Measurements from ENCODE around the gene SOX21.

GRCh38 chr13:94705081-94706030, 7.0 kb downstream of the SOX21 start:
- TF ChIP-seq, protein P1, sequence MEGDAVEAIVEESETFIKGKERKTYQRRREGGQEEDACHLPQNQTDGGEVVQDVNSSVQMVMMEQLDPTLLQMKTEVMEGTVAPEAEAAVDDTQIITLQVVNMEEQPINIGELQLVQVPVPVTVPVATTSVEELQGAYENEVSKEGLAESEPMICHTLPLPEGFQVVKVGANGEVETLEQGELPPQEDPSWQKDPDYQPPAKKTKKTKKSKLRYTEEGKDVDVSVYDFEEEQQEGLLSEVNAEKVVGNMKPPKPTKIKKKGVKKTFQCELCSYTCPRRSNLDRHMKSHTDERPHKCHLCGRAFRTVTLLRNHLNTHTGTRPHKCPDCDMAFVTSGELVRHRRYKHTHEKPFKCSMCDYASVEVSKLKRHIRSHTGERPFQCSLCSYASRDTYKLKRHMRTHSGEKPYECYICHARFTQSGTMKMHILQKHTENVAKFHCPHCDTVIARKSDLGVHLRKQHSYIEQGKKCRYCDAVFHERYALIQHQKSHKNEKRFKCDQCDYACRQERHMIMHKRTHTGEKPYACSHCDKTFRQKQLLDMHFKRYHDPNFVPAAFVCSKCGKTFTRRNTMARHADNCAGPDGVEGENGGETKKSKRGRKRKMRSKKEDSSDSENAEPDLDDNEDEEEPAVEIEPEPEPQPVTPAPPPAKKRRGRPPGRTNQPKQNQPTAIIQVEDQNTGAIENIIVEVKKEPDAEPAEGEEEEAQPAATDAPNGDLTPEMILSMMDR (IDR thresholded peaks at IDR 0.05 in 2 of 3, conservative IDR thresholded peaks at IDR 0.05 in 1 of 3; ENCODE audit: borderline replicate concordance in 1 of 3, insufficient read depth in 1 of 3, low read depth in 2 of 3, low read length in 2 of 3) = no peak
- TF ChIP-seq SP1 (IDR thresholded peaks at IDR 0.05; ENCODE audit: low read depth) = no peak
- TF ChIP-seq CEBPB (IDR thresholded peaks at IDR 0.05; ENCODE audit: low read depth) = no peak
- no peak for TF ChIP-seq POLR2A (IDR thresholded peaks at IDR 0.05; ENCODE audit: borderline replicate concordance, extremely low read depth, insufficient read depth, insufficient read length)
- TF ChIP-seq ZNF274 (IDR thresholded peaks at IDR 0.05; ENCODE audit: low read depth, low read length) = no peak
- TF ChIP-seq POLR2AphosphoS5 (IDR thresholded peaks at IDR 0.05; ENCODE audit: low read depth, low read length) = no peak
- no peak for TF ChIP-seq EZH2 (IDR thresholded peaks at IDR 0.05)
- TF ChIP-seq, protein P2, sequence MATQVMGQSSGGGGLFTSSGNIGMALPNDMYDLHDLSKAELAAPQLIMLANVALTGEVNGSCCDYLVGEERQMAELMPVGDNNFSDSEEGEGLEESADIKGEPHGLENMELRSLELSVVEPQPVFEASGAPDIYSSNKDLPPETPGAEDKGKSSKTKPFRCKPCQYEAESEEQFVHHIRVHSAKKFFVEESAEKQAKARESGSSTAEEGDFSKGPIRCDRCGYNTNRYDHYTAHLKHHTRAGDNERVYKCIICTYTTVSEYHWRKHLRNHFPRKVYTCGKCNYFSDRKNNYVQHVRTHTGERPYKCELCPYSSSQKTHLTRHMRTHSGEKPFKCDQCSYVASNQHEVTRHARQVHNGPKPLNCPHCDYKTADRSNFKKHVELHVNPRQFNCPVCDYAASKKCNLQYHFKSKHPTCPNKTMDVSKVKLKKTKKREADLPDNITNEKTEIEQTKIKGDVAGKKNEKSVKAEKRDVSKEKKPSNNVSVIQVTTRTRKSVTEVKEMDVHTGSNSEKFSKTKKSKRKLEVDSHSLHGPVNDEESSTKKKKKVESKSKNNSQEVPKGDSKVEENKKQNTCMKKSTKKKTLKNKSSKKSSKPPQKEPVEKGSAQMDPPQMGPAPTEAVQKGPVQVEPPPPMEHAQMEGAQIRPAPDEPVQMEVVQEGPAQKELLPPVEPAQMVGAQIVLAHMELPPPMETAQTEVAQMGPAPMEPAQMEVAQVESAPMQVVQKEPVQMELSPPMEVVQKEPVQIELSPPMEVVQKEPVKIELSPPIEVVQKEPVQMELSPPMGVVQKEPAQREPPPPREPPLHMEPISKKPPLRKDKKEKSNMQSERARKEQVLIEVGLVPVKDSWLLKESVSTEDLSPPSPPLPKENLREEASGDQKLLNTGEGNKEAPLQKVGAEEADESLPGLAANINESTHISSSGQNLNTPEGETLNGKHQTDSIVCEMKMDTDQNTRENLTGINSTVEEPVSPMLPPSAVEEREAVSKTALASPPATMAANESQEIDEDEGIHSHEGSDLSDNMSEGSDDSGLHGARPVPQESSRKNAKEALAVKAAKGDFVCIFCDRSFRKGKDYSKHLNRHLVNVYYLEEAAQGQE (IDR thresholded peaks at IDR 0.05; ENCODE audit: low read depth) = no peak
- TF ChIP-seq, protein P3, sequence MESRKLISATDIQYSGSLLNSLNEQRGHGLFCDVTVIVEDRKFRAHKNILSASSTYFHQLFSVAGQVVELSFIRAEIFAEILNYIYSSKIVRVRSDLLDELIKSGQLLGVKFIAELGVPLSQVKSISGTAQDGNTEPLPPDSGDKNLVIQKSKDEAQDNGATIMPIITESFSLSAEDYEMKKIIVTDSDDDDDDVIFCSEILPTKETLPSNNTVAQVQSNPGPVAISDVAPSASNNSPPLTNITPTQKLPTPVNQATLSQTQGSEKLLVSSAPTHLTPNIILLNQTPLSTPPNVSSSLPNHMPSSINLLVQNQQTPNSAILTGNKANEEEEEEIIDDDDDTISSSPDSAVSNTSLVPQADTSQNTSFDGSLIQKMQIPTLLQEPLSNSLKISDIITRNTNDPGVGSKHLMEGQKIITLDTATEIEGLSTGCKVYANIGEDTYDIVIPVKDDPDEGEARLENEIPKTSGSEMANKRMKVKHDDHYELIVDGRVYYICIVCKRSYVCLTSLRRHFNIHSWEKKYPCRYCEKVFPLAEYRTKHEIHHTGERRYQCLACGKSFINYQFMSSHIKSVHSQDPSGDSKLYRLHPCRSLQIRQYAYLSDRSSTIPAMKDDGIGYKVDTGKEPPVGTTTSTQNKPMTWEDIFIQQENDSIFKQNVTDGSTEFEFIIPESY (IDR thresholded peaks at IDR 0.05; ENCODE audit: extremely low read depth, insufficient replicate concordance, low read length) = no peak

All from HCT116 (cell line).